Ectodermal cell (in vitro differentiated cells): ENCODE results near the gene MEAF6. TPM values are rescaled to one million over a fixed set of nuclear protein-coding genes. Genes with fewer than 3 reads are reported as not detected.
A peak's percentile ranks its signal among the peaks of the same experiment; 100 is the strongest.
"Not testable (repeated sequence)": the region's sequence is repeated elsewhere in the genome, so short reads cannot be mapped to it uniquely, and the experiment has no call there.

Source experiments
- H3K27ac ChIP-seq: 2 replicates; pipeline ENCODE4 v1.7.0; 2013; ENCODE audit warnings: mild to moderate bottlenecking, low read depth, low read length; ENCODE audit not compliant: insufficient read depth, poor library complexity, severe bottlenecking
- H3K27me3 ChIP-seq: 2 replicates; pipeline ENCODE4 v1.7.0; 2013; ENCODE audit warnings: mild to moderate bottlenecking, low read length; ENCODE audit not compliant: insufficient read depth, control insufficient read depth, poor library complexity, severe bottlenecking
- H3K36me3 ChIP-seq: one replicate; pipeline ENCODE4 v1.7.0; 2013; ENCODE audit warnings: low read length; ENCODE audit not compliant: control insufficient read depth, insufficient read depth
- H3K4me1 ChIP-seq: one replicate; pipeline ENCODE4 v1.7.0; 2013; ENCODE audit warnings: low read length; ENCODE audit not compliant: control insufficient read depth, insufficient read depth
- H3K4me3 ChIP-seq: 2 replicates; pipeline ENCODE4 v1.7.0; 2013; ENCODE audit warnings: low read depth, low read length, control low read depth; ENCODE audit not compliant: insufficient read depth
- H3K9me3 ChIP-seq: 2 replicates; pipeline ENCODE4 v1.7.0; 2013; ENCODE audit warnings: mild to moderate bottlenecking, low read length, moderate library complexity; ENCODE audit not compliant: control insufficient read depth
- WGBS, 2 experiments: methylation state at CpG; one replicate each; pipeline ENCODE4 v1.1.7; 2013; ENCODE audit warnings: missing lambda C conversion rate in 2 of 2; 5-methylcytosine and 5-hydroxymethylcytosine counted together
- polyA plus RNA-seq, 4 experiments: library from polyadenylated mRNA; stranded (reverse); fragments of 50-300 nt; gene quantifications; one replicate each; pipeline ENCODE4 v1.2.3, GENCODE V29; 2013

The MEAF6 gene
- 76.4 TPM for polyA plus RNA-seq (2013, experiment 1 of 4)
- polyA plus RNA-seq (2013, experiment 2 of 4) = 71.4 TPM
- polyA plus RNA-seq (2013, experiment 3 of 4) = 65.0 TPM
- polyA plus RNA-seq (2013, experiment 4 of 4) = 70.8 TPM

DNA sequence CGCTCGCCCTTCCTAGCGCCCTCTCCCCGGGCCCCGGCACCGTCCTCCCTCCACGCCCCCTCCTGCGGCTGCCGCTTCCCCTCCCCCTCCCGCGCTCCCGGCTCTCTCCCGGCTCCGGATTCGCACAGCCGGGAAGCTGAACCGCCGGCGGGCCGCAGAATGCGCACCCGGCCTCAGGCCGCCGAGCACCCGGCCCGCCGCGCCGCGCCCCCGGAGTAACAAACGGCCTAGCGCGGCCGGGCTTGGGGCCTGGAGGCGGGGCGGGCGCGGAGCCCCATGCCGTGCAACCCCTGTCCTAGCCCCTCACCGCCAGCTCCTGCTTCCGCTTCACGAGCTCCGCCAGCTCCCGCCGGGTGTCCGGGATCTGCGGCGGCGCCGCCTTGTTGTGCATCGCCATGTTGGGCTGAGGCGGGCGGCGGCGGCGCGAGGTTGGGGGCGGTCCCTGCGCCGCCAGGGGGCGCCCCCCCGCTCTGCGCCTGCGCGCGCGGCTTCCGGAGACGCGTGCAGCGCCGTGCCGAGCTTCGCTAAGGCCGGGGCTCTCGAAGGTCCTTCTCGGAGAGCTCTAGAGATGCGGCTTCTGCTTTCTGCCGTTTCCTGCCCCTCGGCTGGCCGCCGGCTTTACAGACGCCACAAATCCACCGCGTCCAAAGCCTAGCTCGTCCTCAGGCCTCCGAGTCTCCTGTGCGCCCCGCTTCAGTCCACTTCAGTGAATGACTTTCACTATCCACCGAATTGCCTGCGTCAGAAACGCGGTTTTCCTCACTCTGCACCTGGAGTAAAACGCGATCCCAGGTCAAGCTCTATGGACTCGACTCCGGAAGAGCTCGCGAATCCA lies at the start of gene MEAF6:
Gene MEAF6, minus strand, starts transcription at position 417 of the 835 bp plus-strand sequence. Its CDS starts 20 bp downstream, at position 397.
- Histone ChIP-seq H3K27ac (peak within 1 kb of the TSS; percentile 69), H3K4me1 (peaks cover 8% of the 10 kb centered on the region), H3K9me3 (no peaks in the 10 kb centered on the region), H3K4me3 (peak within 1 kb of the TSS; percentile 89), H3K27me3 (peaks cover 13% of the 10 kb centered on the region), H3K36me3 (no peaks in the 10 kb centered on the region)
- 0% methylated on average over 100 of the region's 100 CpGs for WGBS, 2 experiments

- no peaks in the 10 kb centered on the region for H3K9me3 ChIP-seq
- WGBS, 2 experiments = 90 to 94% methylated on average over 1 of the region's 1 CpG
- no peak overlapping the region for H3K4me3 ChIP-seq
- H3K27ac ChIP-seq = no peak overlapping the region
- peaks cover 19% of the 10 kb centered on the region for H3K36me3 ChIP-seq
- H3K27me3 ChIP-seq = no peaks in the 10 kb centered on the region
- H3K4me1 ChIP-seq = no peaks in the 10 kb centered on the region
These were observed 48.4 kb upstream of the MEAF6 start for GRCh38 chr1:37562984-37563383.

DNA sequence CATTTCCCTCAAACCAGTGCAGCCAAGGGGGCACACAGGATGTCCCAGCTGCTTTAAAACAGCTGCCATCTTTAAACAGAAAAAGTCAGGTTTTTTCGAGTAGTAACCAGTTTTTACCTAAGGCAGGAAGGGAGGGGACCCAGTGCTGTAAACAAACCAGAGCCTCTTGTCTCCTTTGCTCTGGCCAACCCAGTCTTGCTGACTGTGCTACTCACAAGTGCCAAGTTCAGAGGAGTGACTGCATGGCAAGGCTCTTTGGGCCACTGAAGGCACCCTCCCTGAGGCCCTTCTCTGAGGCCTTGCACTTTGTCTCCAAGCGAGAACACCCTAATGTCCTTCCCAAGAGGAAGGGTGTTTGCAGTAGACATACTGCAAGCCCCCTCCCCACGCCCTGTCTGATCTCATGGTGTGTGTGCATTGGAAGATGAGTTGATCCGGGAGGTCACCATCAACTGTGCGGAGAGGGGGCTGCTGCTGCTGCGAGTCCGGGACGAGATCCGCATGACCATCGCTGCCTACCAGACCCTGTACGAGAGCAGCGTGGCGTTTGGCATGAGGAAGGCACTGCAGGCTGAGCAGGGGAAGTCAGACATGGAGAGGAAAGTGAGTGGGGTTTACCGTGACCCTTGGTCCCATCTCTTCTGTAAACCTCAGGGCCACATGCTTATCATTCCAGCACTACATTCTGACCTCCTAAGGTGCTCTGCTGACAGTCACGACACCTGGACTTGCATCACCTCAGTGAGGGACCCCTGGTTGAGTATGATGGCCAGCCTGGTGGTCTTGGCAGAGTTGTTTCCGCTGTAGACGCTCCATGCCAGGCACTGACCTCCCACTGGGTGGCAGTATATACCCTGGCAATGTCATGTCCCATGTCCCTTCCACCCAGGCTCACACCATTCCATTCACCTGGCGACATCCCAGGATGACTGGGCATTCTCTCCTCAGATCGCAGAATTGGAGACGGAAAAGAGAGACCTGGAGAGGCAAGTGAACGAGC lies 46.9 kb upstream of the MEAF6 start:
- H3K36me3 ChIP-seq = peaks cover 5% of the 10 kb centered on the region
- H3K27me3 ChIP-seq = no peaks in the 10 kb centered on the region
- no peaks in the 10 kb centered on the region for H3K4me1 ChIP-seq
- 92 to 93% methylated on average over 21 of the region's 21 CpGs for WGBS, 2 experiments
- no peak overlapping the region for H3K4me3 ChIP-seq
- H3K9me3 ChIP-seq = no peaks in the 10 kb centered on the region
- H3K27ac ChIP-seq = no peak overlapping the region

DNA sequence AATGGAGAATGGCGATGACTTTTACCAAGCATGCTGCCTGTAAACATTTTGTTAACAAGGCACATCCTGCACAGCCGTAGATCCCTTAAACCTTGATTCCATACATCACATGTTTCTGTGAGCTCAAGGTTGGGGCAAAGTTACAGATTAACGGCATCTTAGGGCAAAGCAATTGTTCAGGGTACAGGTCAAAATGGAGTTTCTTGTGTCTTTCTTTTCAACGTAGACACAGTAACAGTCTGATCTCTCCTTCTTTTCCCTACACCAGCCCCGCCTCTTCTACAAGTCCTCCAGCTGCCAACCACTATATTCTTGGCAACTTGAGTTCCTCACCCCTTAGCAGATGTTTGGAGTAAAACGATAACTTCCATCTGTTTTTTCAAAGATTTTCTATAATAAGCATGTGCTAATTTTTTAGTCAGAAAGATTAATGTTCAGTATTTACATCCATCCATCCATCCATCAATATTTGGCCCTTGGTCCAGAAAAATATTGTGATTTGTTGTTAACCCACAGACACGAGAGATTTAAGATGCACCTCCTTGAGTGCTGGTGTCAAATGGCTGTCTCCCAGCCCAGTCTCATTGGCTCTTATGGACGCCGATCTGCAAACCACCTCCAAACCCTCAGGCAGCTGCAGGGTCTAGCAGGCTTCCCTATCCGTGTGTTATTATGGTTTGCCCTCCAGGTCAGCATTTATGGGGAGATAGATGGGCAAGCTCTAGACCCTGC lies 46.0 kb upstream of the MEAF6 start:
- WGBS, 2 experiments = 89 to 90% methylated on average over 9 to 10 of the region's 10 CpGs
- H3K4me3 ChIP-seq = no peak overlapping the region
- H3K9me3 ChIP-seq = no peaks in the 10 kb centered on the region
- H3K27ac ChIP-seq = no peak overlapping the region
- no peaks in the 10 kb centered on the region for H3K27me3 ChIP-seq
- H3K36me3 ChIP-seq = peaks cover 2% of the 10 kb centered on the region
- H3K4me1 ChIP-seq = no peaks in the 10 kb centered on the region

- not testable (repeated sequence) for H3K27me3 ChIP-seq, H3K4me1 ChIP-seq, H3K27ac ChIP-seq, H3K9me3 ChIP-seq, H3K36me3 ChIP-seq, H3K4me3 ChIP-seq
- 89 to 90% methylated on average over 12 of the region's 12 CpGs for WGBS, 2 experiments
These were observed 45.4 kb upstream of the MEAF6 start for GRCh38 chr1:37559957-37560379.

DNA sequence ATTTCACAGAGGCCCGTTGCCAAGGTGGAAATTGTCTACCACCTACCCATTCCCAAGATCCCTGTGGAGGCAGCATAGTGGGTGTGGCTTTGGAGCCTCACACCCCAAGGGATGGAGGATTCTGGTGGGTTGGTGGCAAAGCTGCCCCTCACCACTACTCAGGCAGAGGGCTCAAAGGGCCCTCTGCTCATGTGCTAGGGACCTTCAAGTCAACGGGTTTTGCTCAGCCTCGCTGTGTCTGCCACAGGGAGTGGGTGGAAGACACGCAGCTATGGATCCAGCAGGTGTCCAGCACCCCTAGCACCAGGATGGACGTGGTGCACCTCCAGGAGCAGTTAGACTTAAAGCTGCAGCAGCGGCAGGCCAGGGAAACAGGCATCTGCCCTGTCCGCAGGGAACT lies 44.5 kb upstream of the MEAF6 start:
- 87 to 88% methylated on average over 7 of the region's 7 CpGs for WGBS, 2 experiments
- H3K4me3 ChIP-seq = no peak overlapping the region

DNA sequence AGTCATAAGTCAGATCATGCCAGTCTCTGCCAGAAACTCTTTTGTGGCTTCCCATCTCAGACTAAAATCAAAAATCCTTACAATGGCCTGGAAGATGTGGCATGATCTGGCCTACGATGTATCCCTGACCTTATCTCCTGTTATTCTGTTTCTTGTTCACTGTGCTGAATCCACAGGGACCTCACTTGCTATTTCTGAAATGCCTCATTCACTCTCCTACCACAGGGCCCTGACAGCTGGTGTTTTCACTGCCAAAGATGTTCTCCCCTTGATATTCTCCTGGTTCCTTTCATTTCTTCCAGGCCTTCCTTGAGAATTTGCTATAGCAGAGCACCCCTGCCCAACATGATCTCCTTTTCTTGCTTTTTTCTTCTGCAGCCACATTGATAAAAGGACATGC lies 43.8 kb upstream of the MEAF6 start:
- WGBS, 2 experiments = 94 to 97% methylated on average over 1 of the region's 1 CpG
- Histone ChIP-seq H3K9me3 (no peaks in the 10 kb centered on the region), H3K27me3 (no peaks in the 10 kb centered on the region), H3K4me3 (no peak overlapping the region), H3K36me3 (no peaks in the 10 kb centered on the region), H3K4me1 (no peaks in the 10 kb centered on the region), H3K27ac (no peak overlapping the region)

More for the DNA sequence above, 44.5 kb upstream of the MEAF6 start:
- no peaks in the 10 kb centered on the region for H3K4me1 ChIP-seq
- no peaks in the 10 kb centered on the region for H3K9me3 ChIP-seq
- H3K36me3 ChIP-seq = no peaks in the 10 kb centered on the region
- no peaks in the 10 kb centered on the region for H3K27me3 ChIP-seq
- H3K27ac ChIP-seq = no peak overlapping the region

- H3K4me3 ChIP-seq = peak overlapping the region; percentile 36
- no peaks in the 10 kb centered on the region for H3K27me3 ChIP-seq
- no peaks in the 10 kb centered on the region for H3K36me3 ChIP-seq
- H3K9me3 ChIP-seq = no peaks in the 10 kb centered on the region
- 94 to 97% methylated on average over 3 of the region's 3 CpGs for WGBS, 2 experiments
- no peak overlapping the region for H3K27ac ChIP-seq
- H3K4me1 ChIP-seq = peaks cover 7% of the 10 kb centered on the region
These were observed 42.8 kb upstream of the MEAF6 start for GRCh38 chr1:37557402-37557801.

GRCh38 chr1:37556712-37557196 lies 42.2 kb upstream of the MEAF6 start, which contains the start of gene DNALI1:
TSS of gene DNALI1 (plus strand) at chr1:37556940. CDS start at chr1:37556995, 55 bp downstream.
- Histone ChIP-seq H3K27ac (no peak within 1 kb of the TSS), H3K27me3 (no peaks in the 10 kb centered on the region), H3K4me1 (peaks cover 7% of the 10 kb centered on the region), H3K36me3 (no peaks in the 10 kb centered on the region), H3K4me3 (peak within 1 kb of the TSS; percentile 36), H3K9me3 (no peaks in the 10 kb centered on the region)
- 44% methylated on average over 31 of the region's 31 CpGs for WGBS, 2 experiments
